Retinal pigment epithelial cell (primary cell): ENCODE data around the gene ZNF575.

Experiments used
- DNase-seq: peaks from one replicate; pipeline ENCODE4 v3.0.0-alpha.2; 2010; ENCODE audit warnings: low read depth
- H3K4me3 ChIP-seq: 2 replicates; pipeline ENCODE4 v1.5.1; 2011; ENCODE audit warnings: mild to moderate bottlenecking, low read length, control low read depth, moderate library complexity
- CTCF ChIP-seq: conservative IDR thresholded peaks from 2 replicates; pipeline ENCODE4 v1.5.1; 2011; ENCODE audit warnings: low read depth, low read length, control low read depth, inconsistent platforms

ZNF575 gene

GRCh38 chr19:43534816-43535761, 2.1 kb downstream of the ZNF575 start:
- H3K4me3 ChIP-seq = no peak overlapping the region
- TF ChIP-seq CTCF = peak; percentile 74
- DNase-seq = no peak

- DNase-seq = no peak
- no peak overlapping the region for H3K4me3 ChIP-seq
- no peak for TF ChIP-seq CTCF
Observed at GRCh38 chr19:43538922-43539321, 5.9 kb downstream of the ZNF575 start.

- no peak overlapping the region for H3K4me3 ChIP-seq
- no peak for TF ChIP-seq CTCF
- DNase-seq = no peak
Observed at GRCh38 chr19:43540381-43540780, 7.4 kb downstream of the ZNF575 start.

GRCh38 chr19:43541920-43542650, 9.1 kb downstream of the ZNF575 start:
- H3K4me3 ChIP-seq = no peak overlapping the region
- no peak for TF ChIP-seq CTCF
- DNase-seq = no peak

- no peak for TF ChIP-seq CTCF
- H3K4me3 ChIP-seq = no peak overlapping the region
- no peak for DNase-seq
Observed at GRCh38 chr19:43544077-43544476, 11.1 kb downstream of the ZNF575 start.

- TF ChIP-seq CTCF = no peak
- no peak for DNase-seq
- no peak overlapping the region for H3K4me3 ChIP-seq
Observed at GRCh38 chr19:43545276-43545675, 12.3 kb downstream of the ZNF575 start.
